Activated T-cell treated with anti-CD3 and anti-CD28 coated beads, Interleukin-2, amount 50 U/mL, for 1 hour (primary cell): Measurements from ENCODE around the gene PEX1.
"Not testable (repeated sequence)": the region's sequence is repeated elsewhere in the genome, so short reads cannot be mapped to it uniquely, and the experiment has no call there.

Source experiments
- DNase-seq: peaks from one replicate; pipeline ENCODE4 v3.0.0-alpha.2; 2020

Gene PEX1

GRCh38 chr7:92528188-92528957 lies at the start of gene PEX1, which contains the start of gene RBM48:
Gene PEX1, minus strand, starts transcription at chr7:92528520. Its CDS starts 85 bp downstream, at chr7:92528435.
Gene RBM48, plus strand, starts transcription at chr7:92528795. Its CDS starts 19 bp downstream, at chr7:92528814.
- peak; percentile 92 for DNase-seq

- DNase-seq = no peak
Measured at GRCh38 chr7:92576296-92576695, 48.0 kb upstream of the PEX1 start.

- no peak for DNase-seq
Measured at GRCh38 chr7:92569137-92569536, 40.8 kb upstream of the PEX1 start.

- no peak for DNase-seq
Measured at GRCh38 chr7:92567460-92567859, 39.1 kb upstream of the PEX1 start.

GRCh38 chr7:92563345-92563744 lies 35.0 kb upstream of the PEX1 start:
- no peak for DNase-seq

- DNase-seq = no peak
Measured at GRCh38 chr7:92560602-92561001, 32.3 kb upstream of the PEX1 start.

- no peak for DNase-seq
Measured at GRCh38 chr7:92557808-92558362, 29.6 kb upstream of the PEX1 start.

- DNase-seq = no peak
Measured at GRCh38 chr7:92557249-92557648, 28.9 kb upstream of the PEX1 start.

- DNase-seq = no peak
Measured at GRCh38 chr7:92550194-92550593, 21.9 kb upstream of the PEX1 start.

GRCh38 chr7:92547579-92547978 lies 19.3 kb upstream of the PEX1 start:
- no peak for DNase-seq

- no peak for DNase-seq
Measured at GRCh38 chr7:92546856-92547497, 18.7 kb upstream of the PEX1 start.

- not testable (repeated sequence) for DNase-seq
Measured at GRCh38 chr7:92545116-92545515, 16.8 kb upstream of the PEX1 start.

- DNase-seq = not testable (repeated sequence)
Measured at GRCh38 chr7:92543542-92543941, 15.2 kb upstream of the PEX1 start.

GRCh38 chr7:92534572-92534971 lies 6.3 kb upstream of the PEX1 start:
- no peak for DNase-seq

- DNase-seq = no peak
Measured at GRCh38 chr7:92528958-92529264, 591 bp upstream of the PEX1 start.

GRCh38 chr7:92527300-92528187 lies 776 bp downstream of the PEX1 start:
- peak; percentile 63 for DNase-seq

GRCh38 chr7:92523110-92523509 lies 5.2 kb downstream of the PEX1 start:
- DNase-seq = no peak

- DNase-seq = no peak
Measured at GRCh38 chr7:92520024-92520423, 8.3 kb downstream of the PEX1 start.

GRCh38 chr7:92517631-92518030 lies 10.7 kb downstream of the PEX1 start:
- no peak for DNase-seq

GRCh38 chr7:92513167-92513902 lies 15.0 kb downstream of the PEX1 start:
- DNase-seq = no peak

GRCh38 chr7:92508946-92509345 lies 19.4 kb downstream of the PEX1 start:
- no peak for DNase-seq

- DNase-seq = no peak
Measured at GRCh38 chr7:92506363-92506762, 22.0 kb downstream of the PEX1 start.

- DNase-seq = no peak
Measured at GRCh38 chr7:92504563-92504962, 23.8 kb downstream of the PEX1 start.
